ENCODE results near the gene NOM1.

Gene NOM1

DNA sequence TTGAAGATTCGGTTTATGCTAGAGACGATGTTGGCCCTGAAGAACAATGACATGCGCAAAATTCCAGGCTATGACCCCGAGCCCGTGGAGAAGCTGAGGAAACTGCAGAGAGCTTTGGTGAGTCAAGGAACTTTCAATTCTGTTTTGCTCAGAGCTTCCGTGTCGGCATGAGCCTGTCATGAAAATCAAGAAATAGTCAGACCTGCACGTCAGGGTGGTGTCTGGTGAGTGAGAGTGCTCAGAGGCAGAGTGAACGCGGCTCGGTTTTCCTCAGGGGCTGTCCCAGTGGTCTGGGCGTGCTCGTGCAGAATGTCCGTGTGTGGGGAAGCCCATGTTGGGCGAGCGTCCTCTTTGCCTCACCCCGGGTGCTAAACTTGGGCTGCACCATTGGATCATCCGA, 12.6 kb downstream of the NOM1 start:
- H3K4me3 ChIP-seq (ENCODE audit: low read length): no peak overlapping the region
- TF ChIP-seq, protein P1, sequence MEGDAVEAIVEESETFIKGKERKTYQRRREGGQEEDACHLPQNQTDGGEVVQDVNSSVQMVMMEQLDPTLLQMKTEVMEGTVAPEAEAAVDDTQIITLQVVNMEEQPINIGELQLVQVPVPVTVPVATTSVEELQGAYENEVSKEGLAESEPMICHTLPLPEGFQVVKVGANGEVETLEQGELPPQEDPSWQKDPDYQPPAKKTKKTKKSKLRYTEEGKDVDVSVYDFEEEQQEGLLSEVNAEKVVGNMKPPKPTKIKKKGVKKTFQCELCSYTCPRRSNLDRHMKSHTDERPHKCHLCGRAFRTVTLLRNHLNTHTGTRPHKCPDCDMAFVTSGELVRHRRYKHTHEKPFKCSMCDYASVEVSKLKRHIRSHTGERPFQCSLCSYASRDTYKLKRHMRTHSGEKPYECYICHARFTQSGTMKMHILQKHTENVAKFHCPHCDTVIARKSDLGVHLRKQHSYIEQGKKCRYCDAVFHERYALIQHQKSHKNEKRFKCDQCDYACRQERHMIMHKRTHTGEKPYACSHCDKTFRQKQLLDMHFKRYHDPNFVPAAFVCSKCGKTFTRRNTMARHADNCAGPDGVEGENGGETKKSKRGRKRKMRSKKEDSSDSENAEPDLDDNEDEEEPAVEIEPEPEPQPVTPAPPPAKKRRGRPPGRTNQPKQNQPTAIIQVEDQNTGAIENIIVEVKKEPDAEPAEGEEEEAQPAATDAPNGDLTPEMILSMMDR (conservative IDR thresholded peaks at IDR 0.05; ENCODE audit: low read length): no peak
- no peak for DNase-seq (ENCODE audit: low read depth)

DNA sequence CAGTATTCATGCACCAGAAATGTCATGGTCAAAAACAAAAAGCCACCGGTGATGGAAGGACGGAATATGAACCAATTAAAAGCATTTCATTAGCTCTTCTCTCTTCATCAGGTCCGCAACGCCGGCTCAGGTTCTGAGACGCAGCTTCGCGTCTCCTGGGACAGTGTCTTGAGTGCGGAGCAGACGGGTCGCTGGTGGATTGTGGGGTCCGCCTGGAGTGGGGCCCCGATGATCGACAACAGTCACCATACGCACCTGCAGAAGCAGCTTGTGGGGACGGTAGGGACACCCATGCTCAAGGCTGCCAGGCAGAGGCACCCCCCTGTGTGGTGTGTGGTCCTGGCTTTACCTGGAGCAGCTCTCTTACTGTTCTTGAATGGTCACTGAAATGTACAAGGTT, 13.4 kb downstream of the NOM1 start:
- H3K4me3 ChIP-seq (ENCODE audit: low read length): no peak overlapping the region
- DNase-seq (ENCODE audit: low read depth): no peak
- TF ChIP-seq, protein P1 (conservative IDR thresholded peaks at IDR 0.05; ENCODE audit: low read length): no peak

DNA sequence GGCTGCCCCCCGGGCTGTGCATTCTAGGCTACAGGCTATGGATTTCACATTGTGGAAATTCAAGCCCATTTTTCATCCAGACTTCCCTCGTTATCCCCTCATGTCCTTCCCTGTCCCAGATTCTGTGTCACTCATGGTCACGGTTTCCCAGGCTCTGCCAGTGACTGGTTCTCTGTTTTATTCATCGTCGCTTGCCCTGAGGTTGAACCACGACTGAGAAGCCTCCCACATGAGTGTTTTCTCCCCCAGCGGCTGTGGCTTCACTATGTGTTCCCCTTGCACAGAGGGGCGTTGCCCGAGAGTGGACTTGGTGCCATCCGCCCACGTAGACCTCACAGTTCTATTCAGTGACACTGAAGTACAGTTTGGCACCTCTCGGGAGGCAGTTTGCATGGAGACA, 14.0 kb downstream of the NOM1 start:
- H3K4me3 ChIP-seq (ENCODE audit: low read length): no peak overlapping the region
- no peak for DNase-seq (ENCODE audit: low read depth)
- TF ChIP-seq, protein P1 (conservative IDR thresholded peaks at IDR 0.05; ENCODE audit: low read length): no peak

DNA sequence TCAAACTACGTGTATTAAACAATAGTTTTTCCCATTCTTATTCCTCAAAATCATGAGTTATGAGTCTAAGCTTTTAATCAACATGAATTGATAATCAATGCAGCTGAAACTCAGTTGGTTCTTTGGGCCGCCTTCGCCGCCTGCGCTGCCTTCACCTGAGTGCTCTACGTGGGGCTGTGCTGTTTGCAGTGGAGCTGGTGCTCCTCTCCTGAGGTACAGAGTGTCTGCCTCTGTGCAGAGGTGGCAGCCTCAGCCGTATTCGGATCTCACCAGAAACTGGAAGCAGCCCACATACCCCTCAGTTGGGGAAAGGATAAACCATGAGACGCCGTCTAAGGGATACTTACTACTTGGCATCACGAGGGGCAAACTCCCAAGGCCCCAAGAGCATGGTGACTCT, 15.5 kb downstream of the NOM1 start:
- H3K4me3 ChIP-seq (ENCODE audit: low read length): no peak overlapping the region
- TF ChIP-seq, protein P1 (conservative IDR thresholded peaks at IDR 0.05; ENCODE audit: low read length): no peak
- no peak for DNase-seq (ENCODE audit: low read depth)

DNA sequence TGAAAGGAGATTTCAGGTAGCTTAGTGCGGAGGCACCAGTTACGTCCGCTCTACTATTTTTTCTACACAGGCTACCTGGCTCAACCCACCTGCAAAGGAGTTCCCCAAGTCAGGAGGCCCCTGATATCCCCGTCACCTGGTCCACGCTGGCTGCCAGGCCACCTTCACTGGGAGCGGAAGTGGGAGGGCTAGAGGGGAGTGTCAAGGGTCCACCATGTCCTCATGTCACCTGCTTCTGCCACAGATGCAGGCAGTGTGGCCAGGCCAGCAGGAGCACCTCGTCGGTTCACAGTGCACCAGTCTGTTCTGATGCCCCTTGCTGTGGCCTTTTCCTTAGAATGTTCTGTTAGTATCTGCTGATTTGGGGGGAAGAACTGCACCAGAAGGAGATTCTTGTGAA, 16.9 kb downstream of the NOM1 start:
- DNase-seq (ENCODE audit: low read depth): no peak
- H3K4me3 ChIP-seq (ENCODE audit: low read length): no peak overlapping the region
- TF ChIP-seq, protein P1 (conservative IDR thresholded peaks at IDR 0.05; ENCODE audit: low read length): no peak

DNA sequence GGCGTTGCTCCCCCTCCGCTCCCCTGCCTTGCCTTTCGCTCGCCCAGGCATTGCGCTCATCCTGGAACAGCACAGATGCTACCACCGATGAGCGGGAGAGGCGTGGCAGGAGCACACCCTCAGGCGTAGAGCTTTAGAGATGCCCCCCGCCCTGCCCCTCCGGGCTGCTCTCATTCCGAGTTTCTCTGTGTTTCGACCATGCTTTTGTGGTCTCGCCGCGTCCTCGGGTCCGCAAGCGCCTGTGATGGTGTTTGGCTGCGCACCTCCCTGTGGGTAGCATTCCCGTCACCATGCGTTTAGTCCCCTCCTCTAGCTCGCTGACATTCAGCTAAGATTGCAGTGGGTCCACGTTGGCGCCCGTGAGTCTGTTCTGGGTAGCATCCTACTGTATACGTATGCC, 18.7 kb downstream of the NOM1 start:
- no peak for DNase-seq (ENCODE audit: low read depth)
- TF ChIP-seq, protein P1 (conservative IDR thresholded peaks at IDR 0.05; ENCODE audit: low read length): no peak
- H3K4me3 ChIP-seq (ENCODE audit: low read length): no peak overlapping the region

DNA sequence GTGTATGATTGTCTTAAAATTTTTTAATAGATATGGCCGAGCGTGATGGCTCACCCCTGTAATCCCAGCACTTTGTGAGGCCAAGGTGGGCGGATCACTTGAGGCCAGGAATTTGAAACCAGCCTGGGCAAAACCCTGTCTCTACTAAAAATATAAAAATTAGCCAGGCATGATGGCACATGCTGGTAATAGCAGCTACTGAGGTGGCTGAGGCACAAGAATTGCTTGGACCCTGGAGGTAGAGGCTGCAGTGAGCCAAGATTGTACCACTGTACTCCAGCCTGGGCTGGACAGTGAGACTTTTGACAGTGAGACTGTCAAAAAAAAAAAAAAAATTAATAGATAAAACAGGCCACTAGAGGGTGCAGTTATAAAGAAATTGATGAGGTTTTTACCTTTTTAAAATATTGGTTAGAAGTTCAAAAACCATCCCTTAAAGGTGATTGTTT, 20.5 kb downstream of the NOM1 start:
- H3K4me3 ChIP-seq (ENCODE audit: low read length): no peak overlapping the region
- TF ChIP-seq, protein P1 (conservative IDR thresholded peaks at IDR 0.05; ENCODE audit: low read length): peak; percentile 46
- DNase-seq (ENCODE audit: low read depth): peak; percentile 16

All from AG10803 (cell line).